ENCODE measurements around the gene LHX1. TPM values are rescaled to one million over a fixed set of nuclear protein-coding genes. Genes with fewer than 3 reads are reported as not detected.

Gene LHX1
- total and polyA plus RNA-seq, 3 donors from 2014 or later = 0.06 to 0.51 (median 0.39) TPM

DNA sequence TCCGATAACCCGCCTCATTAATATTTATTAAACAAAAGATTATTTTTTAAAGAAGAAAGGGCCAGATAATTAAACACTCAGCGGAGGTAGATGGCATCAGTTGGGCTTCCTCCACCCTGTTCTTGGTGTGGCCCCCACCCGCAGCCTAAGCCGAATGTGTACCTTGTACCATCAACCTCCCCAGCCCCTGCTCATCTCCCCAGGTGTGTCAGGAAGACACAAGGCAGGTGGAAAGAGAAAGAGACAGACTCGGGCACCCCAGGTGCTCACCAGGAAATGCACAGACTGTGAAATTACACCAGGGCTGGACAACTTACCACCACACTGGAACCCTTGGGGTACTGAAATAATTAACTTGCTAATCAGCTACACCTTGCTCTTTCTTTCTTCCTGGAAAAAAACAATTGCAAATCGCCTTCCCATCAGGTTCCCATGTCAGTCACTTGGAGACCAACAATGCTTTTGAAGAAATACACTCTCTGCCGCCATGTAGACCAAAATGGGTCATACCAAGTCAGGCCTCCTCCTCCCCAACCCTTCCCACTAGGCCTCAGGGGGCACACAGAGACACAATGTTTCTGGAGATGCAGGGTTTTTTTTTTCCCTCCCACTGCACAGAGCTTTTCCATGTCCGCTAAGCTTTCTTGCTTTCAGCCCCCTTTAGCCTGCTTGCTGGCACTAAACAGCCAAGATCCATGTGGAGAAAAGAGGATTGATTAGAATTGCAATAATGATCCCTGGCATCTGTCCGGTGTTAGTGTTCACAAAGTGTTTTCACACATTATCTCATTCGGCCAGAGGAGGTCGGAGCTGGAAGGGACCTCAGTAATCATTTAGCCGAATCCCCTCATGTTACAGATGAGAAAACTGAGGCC, 8.6 kb upstream of the LHX1 start:
- Histone ChIP-seq H3K36me3 (ENCODE audit: low read depth, missing control alignments) (no peaks in the 10 kb centered on the region), H3K27ac (no peak overlapping the region), H3K9me3 (no peaks in the 10 kb centered on the region), H3K4me1 (peaks cover 8% of the 10 kb centered on the region), H3K27me3 (peaks cover under 1% of the 10 kb centered on the region), H3K4me3 (peak overlapping the region in 1 of 2 donors; percentile 31)
- no peak for DNase-seq
- no peak for TF ChIP-seq POLR2A (IDR thresholded peaks at IDR 0.05)
- TF ChIP-seq, protein P1, sequence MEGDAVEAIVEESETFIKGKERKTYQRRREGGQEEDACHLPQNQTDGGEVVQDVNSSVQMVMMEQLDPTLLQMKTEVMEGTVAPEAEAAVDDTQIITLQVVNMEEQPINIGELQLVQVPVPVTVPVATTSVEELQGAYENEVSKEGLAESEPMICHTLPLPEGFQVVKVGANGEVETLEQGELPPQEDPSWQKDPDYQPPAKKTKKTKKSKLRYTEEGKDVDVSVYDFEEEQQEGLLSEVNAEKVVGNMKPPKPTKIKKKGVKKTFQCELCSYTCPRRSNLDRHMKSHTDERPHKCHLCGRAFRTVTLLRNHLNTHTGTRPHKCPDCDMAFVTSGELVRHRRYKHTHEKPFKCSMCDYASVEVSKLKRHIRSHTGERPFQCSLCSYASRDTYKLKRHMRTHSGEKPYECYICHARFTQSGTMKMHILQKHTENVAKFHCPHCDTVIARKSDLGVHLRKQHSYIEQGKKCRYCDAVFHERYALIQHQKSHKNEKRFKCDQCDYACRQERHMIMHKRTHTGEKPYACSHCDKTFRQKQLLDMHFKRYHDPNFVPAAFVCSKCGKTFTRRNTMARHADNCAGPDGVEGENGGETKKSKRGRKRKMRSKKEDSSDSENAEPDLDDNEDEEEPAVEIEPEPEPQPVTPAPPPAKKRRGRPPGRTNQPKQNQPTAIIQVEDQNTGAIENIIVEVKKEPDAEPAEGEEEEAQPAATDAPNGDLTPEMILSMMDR (IDR thresholded peaks at IDR 0.05) = no peak
- 57 to 73% methylated on average over 13 of the region's 13 CpGs for WGBS, 2 donors
- intact Hi-C loops (cut with DNase I; ENCODE audit: low total_unique reads) = no loop called here

GRCh38 chr17:36929851-36930582, 7.3 kb upstream of the LHX1 start:
- no peak overlapping the region for H3K27ac ChIP-seq
- no peaks in the 10 kb centered on the region for H3K9me3 ChIP-seq
- TF ChIP-seq, protein P1 (IDR thresholded peaks at IDR 0.05) = no peak
- TF ChIP-seq POLR2A (IDR thresholded peaks at IDR 0.05) = no peak
- DNase-seq = no peak
- intact Hi-C loops (cut with DNase I; ENCODE audit: low total_unique reads) = no loop called here
- no peak overlapping the region for H3K4me3 ChIP-seq
- H3K36me3 ChIP-seq (ENCODE audit: low read depth, missing control alignments) = no peaks in the 10 kb centered on the region
- H3K27me3 ChIP-seq = peaks cover 12% of the 10 kb centered on the region
- 57 to 65% methylated on average over 16 of the region's 16 CpGs for WGBS, 2 donors
- peaks cover 8% of the 10 kb centered on the region for H3K4me1 ChIP-seq

- TF ChIP-seq POLR2A (IDR thresholded peaks at IDR 0.05) = no peak
- TF ChIP-seq, protein P1 (IDR thresholded peaks at IDR 0.05) = no peak
- Histone ChIP-seq H3K9me3 (no peaks in the 10 kb centered on the region), H3K4me1 (peaks cover 8% of the 10 kb centered on the region), H3K36me3 (ENCODE audit: low read depth, missing control alignments) (no peaks in the 10 kb centered on the region), H3K4me3 (no peak overlapping the region), H3K27me3 (peaks cover 12% of the 10 kb centered on the region), H3K27ac (no peak overlapping the region)
- intact Hi-C loops (cut with DNase I; ENCODE audit: low total_unique reads) = no loop called here
- no peak for DNase-seq
- WGBS, 2 donors = 81 to 85% methylated on average over 1 of the region's 1 CpG
These were observed 6.7 kb upstream of the LHX1 start for GRCh38 chr17:36930583-36930900.

- no peak for TF ChIP-seq POLR2A (IDR thresholded peaks at IDR 0.05)
- TF ChIP-seq, protein P1 (IDR thresholded peaks at IDR 0.05) = no peak
- 68 to 69% methylated on average over 6 to 7 of the region's 7 CpGs for WGBS, 2 donors
- DNase-seq = no peak
- H3K4me3 ChIP-seq = no peak overlapping the region
- no peaks in the 10 kb centered on the region for H3K9me3 ChIP-seq
- no peaks in the 10 kb centered on the region for H3K36me3 ChIP-seq (ENCODE audit: low read depth, missing control alignments)
- H3K27ac ChIP-seq = no peak overlapping the region
- peaks cover 13% of the 10 kb centered on the region for H3K4me1 ChIP-seq
- H3K27me3 ChIP-seq = peaks cover 12% of the 10 kb centered on the region
- intact Hi-C loops (cut with DNase I; ENCODE audit: low total_unique reads) = no loop called here
These were observed 6.1 kb upstream of the LHX1 start for GRCh38 chr17:36931096-36931696.
